Gastrocnemius medialis (tissue), 4 donors: Measurements from ENCODE around the gene HFM1.

ENCODE experiments used
- CTCF ChIP-seq, 5 experiments: fragments of 450-650 bp in 3 of 5; fragments of 200-600 bp in 2 of 5; sonication (generic) in 2 of 5; IDR thresholded peaks in 4 of 5; conservative IDR thresholded peaks in 1 of 5; 1 replicate in 4 of 5; 2 replicates in 1 of 5; pipeline ENCODE4 v1.5.1; 2016 to 2019; ENCODE audit warnings: antibody characterized with exemption in 5 of 5, mild to moderate bottlenecking in 3 of 5, moderate library complexity in 3 of 5
- POLR2A ChIP-seq, 2 donors: fragments of 450-650 bp; IDR thresholded peaks; one replicate each; pipeline ENCODE4 v1.6.1; 2017; ENCODE audit warnings: antibody characterized with exemption in 2 of 2, mild to moderate bottlenecking in 2 of 2, moderate library complexity in 2 of 2

DNA sequence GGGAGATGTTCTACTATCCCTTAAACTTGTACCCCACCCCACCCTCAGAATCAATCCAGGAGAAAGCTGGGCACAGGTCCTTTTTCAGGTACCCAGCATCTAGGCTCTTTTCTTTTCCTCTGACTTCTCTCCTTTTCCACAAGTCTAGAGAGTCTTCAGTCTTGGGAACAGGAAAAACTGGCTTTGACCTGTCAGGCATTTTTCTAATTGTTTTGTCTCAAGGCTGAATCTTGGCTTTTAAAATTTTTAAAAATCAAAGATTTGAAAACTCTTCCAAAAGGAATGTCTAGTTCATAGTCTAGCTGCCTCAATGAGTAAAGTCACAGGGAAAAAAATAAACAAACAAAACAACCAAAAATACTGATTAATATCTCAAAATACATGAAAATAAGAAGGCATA lies 161.5 kb downstream of the HFM1 start:
- TF ChIP-seq CTCF (IDR thresholded peaks at IDR 0.05 in 4 of 5, conservative IDR thresholded peaks at IDR 0.05 in 1 of 5) (no peak), POLR2A (IDR thresholded peaks at IDR 0.05) (no peak)
